Urothelium cell line (cell line): Measurements from ENCODE around the gene ARHGEF9.
"Not testable (repeated sequence)": the region's sequence is repeated elsewhere in the genome, so short reads cannot be mapped to it uniquely, and the experiment has no call there.

Source experiments
- DNase-seq: peaks from one replicate; pipeline ENCODE4 v3.0.0; 2011; ENCODE audit warnings: low spot score, mixed read lengths
- FAIRE-seq: peaks from 2 replicates; lab custom pipeline; 2011; peaks lifted over from hg19 to GRCh38; lab: Jason Lieb, UNC

The ARHGEF9 gene

DNA sequence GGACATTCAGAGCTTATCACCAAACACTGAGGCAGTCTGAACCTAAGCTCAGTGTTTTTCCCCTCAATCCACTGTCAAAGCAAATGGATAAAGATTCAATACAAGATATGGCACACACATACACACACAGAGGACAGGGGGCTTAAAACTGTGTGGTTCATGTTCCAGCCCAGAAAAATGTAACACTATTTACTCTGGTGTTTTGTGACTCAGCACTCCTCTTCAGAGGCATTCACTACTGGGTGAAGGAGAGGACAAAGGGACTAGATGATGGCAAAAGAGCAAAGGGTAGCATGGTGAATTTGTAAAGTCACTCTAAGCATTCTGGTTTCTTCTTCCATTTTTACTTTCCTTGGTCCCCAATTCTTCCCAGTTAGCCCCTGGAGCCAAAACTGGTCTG is 120.3 kb downstream of the ARHGEF9 start:
- FAIRE-seq = no peak
- DNase-seq = no peak

DNA sequence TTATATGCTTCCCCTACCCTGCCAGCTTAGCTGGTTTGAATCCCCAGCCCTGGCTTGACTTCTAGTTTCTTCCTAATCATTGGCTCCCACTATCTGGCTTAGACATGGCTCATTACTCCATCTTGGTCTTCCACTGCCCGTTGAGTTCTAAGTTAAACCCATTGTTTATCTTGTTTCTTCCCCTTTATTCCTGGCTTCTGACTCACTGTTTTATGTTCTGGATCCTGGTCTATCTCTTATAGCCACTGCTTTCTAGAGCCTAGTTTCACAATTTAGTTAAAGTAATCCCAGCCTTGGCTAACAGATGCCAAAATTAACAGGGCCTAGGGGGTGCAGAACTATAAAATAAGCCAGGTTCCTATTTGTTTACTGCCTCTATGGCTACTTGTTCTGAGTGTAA is 120.9 kb downstream of the ARHGEF9 start:
- FAIRE-seq = no peak
- no peak for DNase-seq

DNA sequence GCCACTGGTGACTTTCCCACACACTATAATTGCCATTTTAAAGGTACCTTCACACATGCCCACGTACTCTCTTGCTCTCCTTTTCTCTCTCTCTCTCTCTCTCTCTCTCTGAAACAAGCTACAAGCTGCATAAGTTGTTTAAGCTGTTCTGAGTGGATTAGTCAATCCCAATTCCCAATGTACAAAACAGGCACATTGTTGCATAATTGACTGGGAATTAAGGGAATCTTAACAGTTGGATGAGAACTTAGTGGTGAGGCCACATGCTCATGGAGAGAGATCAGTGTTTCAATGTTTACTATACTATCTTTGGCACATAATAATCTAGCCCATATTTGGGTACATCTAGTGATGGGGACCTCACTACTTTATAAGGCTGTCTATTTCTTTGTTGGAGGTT is 123.3 kb downstream of the ARHGEF9 start:
- DNase-seq (no peak), FAIRE-seq (no peak)

DNA sequence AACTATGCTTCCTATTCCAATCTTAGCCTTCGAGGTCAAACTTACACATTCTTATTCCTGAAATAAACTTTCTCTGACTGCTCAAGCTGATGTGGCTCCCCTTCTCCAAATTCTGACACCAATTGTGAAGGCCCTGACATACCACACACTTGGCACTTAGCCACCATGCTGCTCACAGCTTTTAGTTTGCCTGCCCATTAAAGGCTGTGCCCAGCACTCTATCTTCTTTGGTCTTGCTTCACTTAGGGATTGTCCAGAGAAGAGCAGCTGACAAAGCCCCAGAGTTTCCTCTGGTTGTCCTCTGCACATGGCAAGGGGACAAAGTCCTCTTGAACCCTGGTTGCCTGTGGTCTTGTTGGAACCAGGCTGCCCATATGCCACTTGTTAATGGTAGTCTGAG is 126.1 kb downstream of the ARHGEF9 start:
- DNase-seq = no peak
- FAIRE-seq = no peak

DNA sequence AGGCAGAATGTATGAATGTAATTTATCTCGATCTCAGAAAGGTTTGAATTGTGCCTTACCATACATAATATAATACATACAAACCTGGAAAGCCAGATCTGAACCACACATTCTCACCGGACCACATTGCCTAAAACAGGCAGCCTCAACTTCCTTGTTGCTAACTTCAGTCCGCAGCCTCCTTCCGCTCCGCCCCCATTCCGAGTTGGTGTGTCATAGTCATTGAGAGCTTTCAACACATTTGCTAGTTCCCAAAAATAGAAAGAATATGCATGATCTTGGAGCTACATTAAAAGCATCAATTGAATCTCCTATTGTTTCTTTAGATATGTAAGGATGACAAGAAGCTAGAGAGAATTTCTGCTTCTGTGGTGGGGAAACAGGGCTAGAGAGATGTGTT is 127.2 kb downstream of the ARHGEF9 start:
- FAIRE-seq (no peak), DNase-seq (peak; percentile 49)

DNA sequence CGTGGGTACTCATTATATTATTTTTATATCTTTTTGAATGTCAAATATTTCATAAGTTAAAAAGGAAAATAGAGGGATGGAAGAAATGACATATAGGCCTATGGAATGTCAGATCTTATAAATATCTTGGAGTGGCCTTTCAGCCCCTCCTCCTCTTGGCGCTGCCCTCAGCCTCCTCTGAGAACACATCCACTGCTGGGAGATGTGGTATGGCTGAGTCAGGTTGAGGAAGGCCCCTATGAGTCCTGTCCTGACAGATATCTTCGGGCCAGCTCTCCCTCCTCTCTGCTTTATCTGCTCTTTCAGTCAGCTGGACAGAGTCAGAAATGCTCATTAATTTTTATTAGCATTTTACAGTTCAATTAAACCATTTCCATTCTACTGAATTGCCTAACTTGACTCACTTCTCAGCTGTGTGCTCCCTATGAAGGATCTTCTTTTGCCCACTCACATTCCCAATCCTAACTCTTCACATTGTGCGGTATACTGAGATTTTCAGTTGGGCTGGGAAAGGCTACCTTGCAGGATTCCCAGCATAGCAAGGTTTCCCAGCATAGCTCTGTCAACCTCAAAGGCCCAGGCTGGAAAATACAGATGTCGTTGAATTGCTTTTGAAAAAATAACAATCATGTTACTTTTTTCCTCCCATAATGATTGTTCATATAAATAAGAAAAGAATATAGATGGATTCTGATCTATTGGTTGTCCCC is 128.0 kb downstream of the ARHGEF9 start:
- peak; percentile 49 for DNase-seq

DNA sequence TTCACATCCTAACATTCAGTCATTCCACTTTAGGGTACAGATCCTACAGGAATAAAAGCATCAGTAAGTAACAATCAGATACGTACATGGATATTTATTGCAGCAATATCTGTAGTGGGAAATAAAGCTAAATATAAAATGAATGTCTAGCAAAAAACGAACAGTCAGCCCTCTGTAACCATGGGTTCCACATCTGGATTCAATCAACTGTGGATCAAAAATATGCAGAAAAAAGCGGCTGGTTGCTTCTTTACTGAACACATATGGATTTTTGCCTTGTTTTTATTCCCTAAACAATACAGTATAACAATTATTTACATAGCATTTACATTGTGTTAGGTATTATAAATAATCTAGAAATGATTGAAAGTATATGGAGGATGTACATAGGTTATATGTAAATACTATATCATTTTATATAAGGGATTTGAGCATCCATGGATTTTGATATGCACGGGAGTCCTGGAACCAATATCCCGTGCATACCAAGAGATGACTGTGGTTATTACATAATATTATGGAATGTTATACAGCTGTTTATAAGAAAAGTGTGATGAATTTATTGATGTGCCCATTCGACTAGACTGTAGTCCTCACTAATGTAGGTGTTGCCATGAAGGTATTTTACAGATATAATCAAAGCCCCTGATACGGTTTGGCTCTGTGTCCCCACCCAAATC is 132.8 kb downstream of the ARHGEF9 start:
- no peak for FAIRE-seq
- no peak for DNase-seq

More for the DNA sequence above, 128.0 kb downstream of the ARHGEF9 start:
- no peak for FAIRE-seq

DNA sequence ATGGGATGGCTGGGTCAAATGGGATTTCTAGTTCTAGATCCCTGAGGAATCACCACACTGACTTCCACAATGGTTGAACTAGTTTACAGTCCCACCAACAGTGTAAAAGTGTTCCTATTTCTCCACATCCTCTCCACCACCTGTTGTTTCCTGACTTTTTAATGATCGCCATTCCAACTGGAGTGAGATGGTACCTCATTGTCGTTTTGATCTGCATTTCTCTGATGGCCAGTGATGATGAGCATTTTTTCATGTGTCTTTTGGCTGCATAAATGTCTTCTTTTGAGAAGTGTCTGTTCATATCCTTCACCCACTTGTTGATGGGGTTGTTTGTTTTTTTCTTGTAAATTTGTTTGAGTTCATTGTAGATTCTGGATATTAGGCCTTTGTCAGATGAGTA is 139.3 kb downstream of the ARHGEF9 start:
- not testable (repeated sequence) for DNase-seq, FAIRE-seq

DNA sequence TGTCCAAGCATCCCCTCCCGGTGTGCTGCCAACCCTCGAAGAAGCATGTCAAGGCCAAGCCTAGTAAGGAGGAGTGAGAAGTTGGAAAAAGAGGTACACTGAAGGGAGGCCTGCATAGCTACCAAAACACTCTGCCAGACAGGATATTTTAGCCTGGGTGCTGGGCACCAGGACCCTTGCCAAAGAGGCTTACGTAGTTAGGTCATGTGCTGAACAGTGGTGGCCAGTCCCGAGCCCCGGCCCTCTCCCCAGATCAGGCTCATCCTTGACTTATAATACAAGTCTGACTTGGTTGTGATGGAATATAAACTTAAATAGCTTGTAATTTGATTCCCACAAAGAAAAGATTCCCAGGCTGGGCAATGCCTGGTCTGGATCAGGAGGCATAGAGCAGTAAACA is 149.3 kb downstream of the ARHGEF9 start:
- FAIRE-seq (no peak), DNase-seq (no peak)

DNA sequence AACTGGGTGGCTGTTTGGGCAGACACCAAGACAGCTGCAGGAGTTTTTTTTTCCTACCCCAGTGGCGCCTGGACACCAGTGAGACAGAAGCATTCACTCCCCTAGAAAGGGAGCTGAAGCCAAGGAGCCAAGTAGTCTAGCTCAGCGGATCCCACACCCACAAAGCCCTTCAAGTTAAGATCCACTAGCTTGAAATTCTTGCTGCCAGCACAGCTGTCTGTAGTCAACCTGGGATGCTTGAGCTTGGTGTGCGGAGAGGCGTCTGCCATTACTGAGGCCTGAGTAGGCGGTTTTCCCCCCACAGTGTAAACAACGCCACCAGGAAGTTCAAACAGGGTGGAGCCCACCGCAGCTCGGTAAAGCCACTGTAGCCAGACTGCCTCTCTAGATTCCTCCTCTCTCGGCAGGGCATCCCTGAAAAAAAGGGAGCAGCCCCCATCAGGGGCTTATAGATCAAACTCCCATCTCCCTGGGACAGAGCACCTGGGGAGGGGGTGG is 171.4 kb downstream of the ARHGEF9 start:
- DNase-seq (no peak), FAIRE-seq (no peak)

DNA sequence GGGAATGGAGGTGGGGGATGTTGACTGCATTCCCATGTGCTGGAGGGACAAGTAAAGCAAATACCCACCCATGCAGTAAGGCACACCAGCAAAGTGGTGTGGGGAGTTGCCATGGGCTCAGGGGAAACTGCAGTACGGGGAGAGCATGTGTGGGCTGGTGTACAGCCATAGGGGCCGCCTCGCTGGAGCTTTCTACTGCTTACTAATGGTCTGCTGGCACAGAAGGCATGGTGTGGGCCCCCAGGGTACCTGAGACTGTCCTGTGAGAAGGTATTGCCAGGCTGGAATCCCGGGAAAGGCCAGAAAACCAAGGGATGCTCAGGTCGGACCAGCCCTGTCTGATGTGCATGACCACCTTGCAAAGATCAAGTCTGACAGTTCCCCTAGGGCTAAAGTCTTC is 199.1 kb downstream of the ARHGEF9 start:
- FAIRE-seq = no peak
- no peak for DNase-seq
